Skin epidermis (tissue), 12 donors: ENCODE data around the gene ARMCX1.
"Not testable (repeated sequence)": the region's sequence is repeated elsewhere in the genome, so short reads cannot be mapped to it uniquely, and the experiment has no call there.

Experiments used
- H3K27ac ChIP-seq, 21 experiments: fragments of 200-600 bp; sonication (generic) in 11 of 21; one replicate each; pipeline ENCODE4 v1.5.0; 2020; ENCODE audit warnings: mild to moderate bottlenecking in 3 of 21, inconsistent platforms in 2 of 21, moderate library complexity in 2 of 21
- H3K4me3 ChIP-seq, 7 experiments: fragments of 200-600 bp; sonication (generic) in 2 of 7; one replicate each; pipeline ENCODE4 v1.5.0; 2020; ENCODE audit warnings: inconsistent platforms in 2 of 7, mild to moderate bottlenecking in 2 of 7, moderate library complexity in 1 of 7

Gene ARMCX1

DNA sequence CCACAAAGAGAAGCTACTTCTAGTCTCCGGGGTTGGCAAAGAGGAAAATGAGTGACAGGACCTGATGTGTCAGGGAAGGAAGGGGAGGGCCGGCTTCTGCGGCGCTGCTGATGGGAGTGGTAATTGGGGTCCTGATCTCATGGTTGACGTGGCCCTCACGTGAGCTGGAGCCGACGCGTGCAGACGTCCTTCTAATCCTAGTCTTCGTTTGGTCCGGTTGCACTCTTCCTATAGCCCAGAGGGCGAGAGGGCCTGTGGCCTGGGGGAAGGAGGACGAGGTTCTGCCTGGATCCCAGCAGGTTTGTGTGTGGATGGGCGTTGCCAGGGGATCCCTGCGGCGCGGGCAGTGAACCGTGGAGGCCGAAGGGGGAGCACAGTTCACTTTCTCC lies at the start of gene ARMCX1:
Gene ARMCX1 (plus strand): TSS at position 186 of the 389 bp plus-strand sequence. CDS start 2,384 bp downstream, outside the sequence.
- Histone ChIP-seq H3K4me3 (peak within 1 kb of the TSS; percentile 39 to 57 (median 44)), H3K27ac (peak within 1 kb of the TSS in 19 of 21 experiments; percentile 51 to 90 (median 79))

DNA sequence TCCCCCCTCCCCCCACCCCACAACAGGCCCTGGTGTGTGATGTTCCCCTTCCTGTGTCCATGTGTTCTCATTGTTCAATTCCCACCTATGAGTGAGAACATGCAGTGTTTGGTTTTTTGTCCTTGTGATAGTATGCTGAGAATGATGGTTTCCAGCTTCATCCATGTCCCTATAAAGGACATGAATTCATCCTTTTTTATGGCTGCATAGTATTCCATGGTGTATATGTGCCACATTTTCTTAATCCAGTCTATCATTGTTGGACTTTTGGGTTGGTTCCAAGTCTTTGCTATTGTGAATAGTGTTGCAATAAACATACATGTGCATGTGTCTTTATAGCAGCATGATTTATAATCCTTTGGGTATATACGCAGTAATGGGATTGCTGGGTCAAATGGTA lies 47.4 kb upstream of the ARMCX1 start:
- not testable (repeated sequence) for H3K27ac ChIP-seq, H3K4me3 ChIP-seq

DNA sequence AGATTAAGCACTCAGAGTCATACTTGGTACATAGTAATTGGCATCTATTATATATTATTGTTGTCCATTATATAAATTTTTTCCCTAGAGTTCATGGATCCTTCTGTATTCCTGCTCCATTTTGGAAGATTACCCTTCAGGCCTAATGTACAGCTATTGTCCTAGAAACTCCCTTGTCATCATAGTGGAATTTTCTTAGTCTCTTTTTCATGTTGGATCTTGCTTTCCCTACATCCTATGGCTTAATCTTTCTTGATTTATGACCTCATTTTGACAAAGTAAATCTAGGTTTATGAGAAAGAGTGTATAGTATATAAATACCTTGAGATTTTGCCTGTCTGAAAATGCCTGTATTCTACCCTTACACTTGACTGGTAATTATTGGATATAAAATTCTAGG lies 43.0 kb upstream of the ARMCX1 start:
- Histone ChIP-seq H3K4me3 (no peak overlapping the region), H3K27ac (no peak overlapping the region)

DNA sequence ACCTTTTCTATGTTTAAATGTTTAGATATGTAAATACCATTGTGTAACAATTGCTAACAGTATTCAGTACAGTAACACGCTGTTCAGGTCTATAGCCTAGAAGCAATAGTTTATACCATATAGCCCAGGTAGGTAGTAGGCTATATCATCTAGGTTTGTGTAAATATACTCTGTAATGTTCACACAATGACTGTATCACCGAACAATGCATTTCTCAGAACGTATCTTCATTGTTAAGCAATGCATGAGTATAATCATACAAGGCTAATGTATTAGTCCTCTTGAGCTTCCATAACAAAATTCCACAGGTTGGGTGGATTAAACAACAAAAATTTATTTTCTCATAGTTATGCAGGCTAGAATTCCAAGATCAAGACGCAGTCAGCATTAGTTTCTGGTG lies 42.4 kb upstream of the ARMCX1 start:
- Histone ChIP-seq H3K27ac (no peak overlapping the region), H3K4me3 (no peak overlapping the region)

DNA sequence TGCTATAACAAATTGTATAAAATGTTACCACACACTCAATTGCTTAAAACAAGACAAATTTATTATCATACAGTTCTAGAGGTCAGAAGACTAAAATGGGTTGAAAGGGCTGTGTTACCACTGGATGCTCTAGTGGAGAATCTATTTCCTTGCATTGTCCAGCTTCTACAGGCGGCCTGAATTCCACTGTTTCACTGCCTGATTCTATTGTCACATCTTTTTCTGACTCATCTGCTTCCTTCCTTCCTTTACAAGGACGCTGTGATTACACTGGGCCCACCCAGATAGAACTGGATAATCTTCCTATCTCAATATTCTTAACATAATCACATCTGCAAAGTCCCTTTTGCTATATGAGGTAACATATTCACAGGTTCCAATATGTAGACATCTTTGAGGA lies 19.4 kb upstream of the ARMCX1 start:
- no peak overlapping the region for H3K27ac ChIP-seq
- no peak overlapping the region for H3K4me3 ChIP-seq

DNA sequence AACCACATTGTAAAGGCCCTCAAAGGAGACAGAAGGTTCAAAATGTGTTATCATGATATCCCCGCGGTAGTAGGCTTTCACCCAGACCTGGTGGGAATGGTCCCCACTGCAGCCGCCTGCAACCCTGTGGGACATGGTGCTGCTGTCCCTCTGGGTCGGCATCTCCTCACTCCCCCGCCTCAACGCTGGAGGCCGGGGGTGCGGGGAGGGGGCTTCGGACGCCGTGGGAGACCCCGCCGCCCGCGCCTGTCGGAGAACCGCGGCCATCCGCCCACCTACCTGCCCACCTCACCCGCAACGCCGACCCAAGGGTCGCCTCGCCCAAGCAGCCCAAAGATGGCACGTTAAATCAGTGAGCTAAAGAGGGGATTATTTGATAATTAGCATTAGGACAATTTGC lies 11.2 kb upstream of the ARMCX1 start:
- H3K4me3 ChIP-seq: no peak overlapping the region
- H3K27ac ChIP-seq: no peak overlapping the region

DNA sequence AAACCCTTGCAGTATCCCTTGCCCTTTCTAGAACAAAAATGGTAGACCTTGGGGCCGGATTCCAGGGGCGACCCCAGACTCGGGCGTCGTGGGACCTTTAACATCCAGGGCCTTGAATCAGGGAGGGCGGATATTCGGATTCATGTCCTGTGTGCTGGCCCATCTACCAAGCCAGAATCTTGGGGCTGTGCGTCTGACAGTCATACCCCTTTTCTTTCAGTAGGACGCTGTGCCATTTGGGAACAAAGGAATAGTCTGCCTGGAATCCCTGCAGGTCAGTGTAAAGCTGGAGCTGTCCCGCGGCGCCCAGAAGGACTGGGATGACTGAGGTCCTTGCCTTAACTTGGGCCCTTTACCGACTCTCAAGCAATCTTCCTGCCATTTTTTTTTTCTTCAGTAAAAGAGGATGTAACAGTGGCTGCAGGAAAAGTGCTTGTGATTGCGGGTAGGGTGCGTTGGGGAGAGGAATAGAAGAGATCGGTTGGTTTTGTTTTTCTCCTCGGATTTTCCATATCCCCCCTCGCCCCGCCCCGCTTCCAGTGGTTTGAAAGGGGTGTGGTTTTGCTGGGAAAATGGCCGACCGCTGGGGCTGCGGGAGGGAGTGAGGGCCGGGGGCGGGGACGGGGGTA lies 518 bp downstream of the ARMCX1 start:
- H3K4me3 ChIP-seq: peak overlapping the region; percentile 39 to 57 (median 44)
- H3K27ac ChIP-seq: peak overlapping the region in 19 of 21 experiments; percentile 51 to 90 (median 79)

DNA sequence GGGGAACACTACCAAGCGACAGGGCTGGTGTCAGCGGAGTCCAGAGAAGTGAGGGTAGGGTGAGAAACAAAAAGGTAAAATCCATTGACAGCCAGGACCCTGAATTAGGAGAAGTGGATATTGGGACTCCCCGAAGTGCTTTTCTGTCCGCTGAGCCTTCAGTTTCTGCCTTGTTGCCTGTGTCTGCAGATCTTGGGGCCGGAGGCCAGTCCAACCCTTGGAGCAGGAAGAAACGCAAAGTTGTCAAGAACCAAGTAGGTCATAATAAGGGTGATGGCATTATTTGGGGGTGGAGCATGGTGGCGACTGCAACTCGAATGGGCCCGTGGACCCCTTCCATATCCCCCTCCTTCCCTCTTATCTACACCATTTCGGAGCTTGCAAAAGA lies 1.0 kb downstream of the ARMCX1 start:
- Histone ChIP-seq H3K27ac (peak overlapping the region in 12 of 21 experiments; percentile 12 to 90 (median 80)), H3K4me3 (peak overlapping the region; percentile 39 to 57 (median 44))

DNA sequence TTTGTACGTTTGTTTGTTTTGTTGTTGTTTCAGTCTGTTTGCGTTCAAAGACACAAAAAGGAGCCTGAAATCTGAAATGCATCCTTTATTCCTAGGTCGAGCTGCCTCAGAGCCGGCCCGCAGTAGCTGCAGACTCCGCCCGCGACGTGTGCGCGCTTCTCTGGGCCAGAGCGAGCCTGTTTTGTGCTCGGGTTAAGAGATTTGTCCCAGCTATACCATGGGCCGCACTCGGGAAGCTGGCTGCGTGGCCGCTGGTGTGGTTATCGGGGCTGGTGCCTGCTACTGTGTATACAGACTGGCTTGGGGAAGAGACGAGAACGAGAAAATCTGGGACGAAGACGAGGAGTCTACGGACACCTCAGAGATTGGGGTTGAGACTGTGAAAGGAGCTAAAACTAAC lies 2.4 kb downstream of the ARMCX1 start:
- Histone ChIP-seq H3K4me3 (no peak overlapping the region), H3K27ac (no peak overlapping the region)

DNA sequence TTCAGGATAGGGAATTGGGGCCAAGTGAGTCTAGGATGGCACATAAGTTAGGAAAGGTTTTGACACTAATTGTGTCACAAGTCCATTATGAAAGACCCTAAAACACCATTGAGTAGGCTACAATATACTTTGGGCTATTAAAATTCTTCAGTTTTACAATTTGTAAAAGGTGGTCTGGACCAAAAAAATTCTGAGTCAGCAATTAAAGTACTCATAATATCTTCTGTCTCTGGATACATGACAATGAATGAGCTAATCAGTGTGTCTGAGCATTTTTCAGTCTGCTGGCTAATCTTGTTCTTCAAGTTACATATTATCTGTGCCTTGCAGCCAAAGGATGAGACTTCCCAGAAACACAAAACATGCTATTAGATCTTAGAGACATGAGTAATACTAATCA lies 14.3 kb downstream of the ARMCX1 start:
- H3K4me3 ChIP-seq: no peak overlapping the region
- H3K27ac ChIP-seq: no peak overlapping the region

DNA sequence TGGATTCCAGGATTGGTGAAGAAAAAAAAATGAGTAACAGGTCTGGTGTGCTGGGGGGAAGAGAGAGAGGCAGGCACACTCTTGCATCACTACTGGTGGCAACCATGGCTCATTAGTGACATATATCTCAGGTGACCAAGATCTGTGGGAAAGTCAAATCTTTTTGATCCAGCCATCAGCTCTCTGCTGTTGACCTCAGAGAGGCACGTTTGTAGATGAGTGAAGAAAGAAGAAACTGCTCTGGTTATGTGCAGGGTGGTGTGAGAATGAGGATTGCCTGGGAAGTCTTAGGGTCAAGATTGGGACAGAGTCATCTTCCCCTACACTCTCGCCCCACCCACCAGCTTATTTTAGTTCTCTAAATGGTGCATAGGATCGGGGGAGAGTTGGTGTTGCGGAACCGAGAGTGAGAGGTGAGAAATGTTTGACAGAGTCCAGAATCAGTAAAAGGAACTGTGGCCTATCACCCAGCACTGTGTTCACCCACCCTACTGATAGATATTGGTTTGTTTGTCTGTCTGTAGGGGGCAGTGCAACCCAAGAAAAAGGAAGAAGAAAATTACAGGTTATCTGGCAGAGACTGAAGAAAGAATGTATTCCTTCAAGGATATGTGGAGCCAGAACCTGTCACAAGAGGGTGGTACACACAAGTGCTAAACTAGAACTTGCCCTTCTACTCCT lies 45.5 kb downstream of the ARMCX1 start:
- Histone ChIP-seq H3K4me3 (no peak overlapping the region), H3K27ac (no peak overlapping the region)

DNA sequence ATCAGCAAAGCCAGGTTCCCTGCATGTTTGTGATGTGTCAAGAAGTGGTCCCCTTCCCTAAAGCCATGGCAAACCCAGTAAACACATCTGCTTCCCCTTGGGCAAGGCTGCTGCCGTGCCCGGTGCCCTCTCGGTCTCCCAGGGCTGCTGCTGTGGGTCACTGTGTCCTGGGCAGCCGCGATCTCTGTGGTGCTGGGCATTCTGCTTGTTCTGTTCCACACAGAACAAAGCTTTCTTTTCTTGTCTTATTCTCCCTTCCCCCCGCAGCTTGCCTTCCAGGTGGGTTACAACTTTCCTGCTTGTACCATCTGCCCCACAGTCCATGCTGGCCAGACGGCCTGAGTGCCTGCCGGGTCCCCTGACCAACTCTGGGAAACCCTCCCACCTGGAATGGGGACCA lies 49.2 kb downstream of the ARMCX1 start:
- not testable (repeated sequence) for H3K27ac ChIP-seq, H3K4me3 ChIP-seq

DNA sequence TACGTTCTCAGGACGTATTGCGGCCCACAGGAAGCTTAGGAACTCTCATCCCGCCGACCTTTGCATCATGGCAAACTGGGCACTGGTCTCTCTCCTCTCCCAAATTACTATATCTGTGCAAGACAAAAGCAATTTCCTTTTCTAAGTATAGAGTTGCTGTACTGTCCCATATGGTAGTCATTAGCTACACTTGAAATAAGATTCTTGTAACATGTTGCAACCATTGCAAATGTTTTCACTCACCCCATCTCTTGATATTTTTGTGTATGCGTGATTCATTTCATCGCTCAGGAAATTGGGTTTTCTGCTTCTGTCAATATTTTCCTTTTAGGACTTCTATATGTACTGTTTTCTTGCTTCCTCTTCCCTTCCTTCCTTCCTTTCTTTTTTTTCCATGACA lies 51.7 kb downstream of the ARMCX1 start:
- Histone ChIP-seq H3K4me3 (no peak overlapping the region), H3K27ac (no peak overlapping the region)
